Body of pancreas (tissue), 4 donors: ENCODE results near the gene PRR30. TPM values are rescaled to one million over a fixed set of nuclear protein-coding genes. Genes with fewer than 3 reads are reported as not detected.

Source experiments
- ATAC-seq: fragments of 150-250 bp; one replicate; pipeline ENCODE4 v1.9.1; 2016
- DNase-seq, 4 donors: peaks; one replicate each; pipeline ENCODE4 v3.0.0-alpha.2; 2019
- H3K27ac ChIP-seq, 4 donors: fragments of 200-600 bp; sonication (generic); 1 replicate in 3 of 4; 2 replicates in 1 of 4; pipeline versions ENCODE4 v1.5.1 to v1.6.1; 2016 to 2019; ENCODE audit warnings: mild to moderate bottlenecking in 1 of 4, mixed read lengths in 1 of 4, moderate library complexity in 1 of 4
- H3K27me3 ChIP-seq, 2 donors: fragments of 200-600 bp; sonication (generic); one replicate each; pipeline ENCODE4 v1.6.0; 2016; ENCODE audit warnings: mild to moderate bottlenecking in 1 of 2
- H3K36me3 ChIP-seq, 2 donors: fragments of 200-600 bp; sonication (generic); replicated peaks in 1 of 2; 2 replicates each; pipeline ENCODE4 v1.5.1; 2016; ENCODE audit warnings: low read depth in 2 of 2; ENCODE audit not compliant: insufficient read depth in 1 of 2
- H3K4me1 ChIP-seq: fragments of 200-600 bp; sonication (generic); one replicate; pipeline ENCODE4 v1.6.0; 2016
- H3K4me3 ChIP-seq, 2 donors: fragments of 200-600 bp; sonication (generic); 1 replicate in 1 of 2; 2 replicates in 1 of 2; pipeline ENCODE4 v1.5.1; 2016 to 2019
- H3K9me3 ChIP-seq, 3 donors: fragments of 200-600 bp; sonication (generic); 1 replicate in 2 of 3; 2 replicates in 1 of 3; pipeline ENCODE4 v1.5.1; 2016
- CTCF ChIP-seq, 7 experiments: fragments of 450-650 bp in 4 of 7; fragments of 200-600 bp in 3 of 7; sonication (generic) in 3 of 7; IDR thresholded peaks; one replicate each; pipeline ENCODE4 v1.5.1; 2016 to 2019; ENCODE audit warnings: antibody characterized with exemption in 7 of 7
- POLR2A ChIP-seq, 3 donors: fragments of 450-650 bp; IDR thresholded peaks; one replicate each; pipeline ENCODE4 v1.6.1; 2016; ENCODE audit warnings: antibody characterized with exemption in 3 of 3, mild to moderate bottlenecking in 2 of 3
- WGBS, 2 donors: methylation state at CpG; one replicate each; pipeline ENCODE4 v1.1.5; 2017; 5-methylcytosine and 5-hydroxymethylcytosine counted together
- intact Hi-C: fragments of 100-400 bp; cut with DNase I; formaldehyde crosslinking; loops from one replicate; pipeline ENCODE4 v1.15.1; 2023
- total RNA-seq, 2 donors: library from RNA; depleted of rRNA; stranded (reverse); fragments of >200 nt; gene quantifications; one replicate each; pipeline ENCODE4 v1.1.0, GENCODE V29; 2016

PRR30 gene
- not detected for total RNA-seq

GRCh38 chr2:27139310-27139709 lies at the start of gene PRR30:
Gene PRR30, minus strand, starts transcription at chr2:27139410. Its CDS starts 1,081 bp downstream, at chr2:27138329.
- WGBS, 2 donors, result 50 to 74% methylated on average over 4 of the region's 4 CpGs
- Histone ChIP-seq H3K4me1 (no peaks in the 10 kb centered on the region), H3K9me3 (no peaks in the 10 kb centered on the region), H3K27ac (no peak within 1 kb of the TSS), H3K36me3 (no peaks in the 10 kb centered on the region), H3K4me3 (no peak within 1 kb of the TSS), H3K27me3 (no peaks in the 10 kb centered on the region)
- no peak for TF ChIP-seq CTCF (IDR thresholded peaks at IDR 0.05)
- intact Hi-C loops, result no loop called here
- no peak for DNase-seq
- ATAC-seq, result no peak

- H3K27ac ChIP-seq, result no peak overlapping the region
- H3K4me3 ChIP-seq, result no peak overlapping the region
- TF ChIP-seq POLR2A (IDR thresholded peaks at IDR 0.05) (no peak), CTCF (IDR thresholded peaks at IDR 0.05) (no peak)
- H3K9me3 ChIP-seq, result no peaks in the 10 kb centered on the region
- no peaks in the 10 kb centered on the region for H3K4me1 ChIP-seq
- ATAC-seq (no peak), DNase-seq (no peak)
- no peaks in the 10 kb centered on the region for H3K27me3 ChIP-seq
- intact Hi-C loops, result no loop called here
- no peaks in the 10 kb centered on the region for H3K36me3 ChIP-seq
- 50 to 63% methylated on average over 5 to 6 of the region's 6 CpGs for whole genome bisulfite sequencing, 2 donors
Measured at GRCh38 chr2:27186613-27187345, 47.6 kb upstream of the PRR30 start.

- peak; percentile 40 for ATAC-seq
- intact Hi-C loops, result no loop called here
- no peak for TF ChIP-seq CTCF (IDR thresholded peaks at IDR 0.05)
- no peak for TF ChIP-seq POLR2A (IDR thresholded peaks at IDR 0.05)
- WGBS, 2 donors, result 22 to 29% methylated on average over 6 of the region's 6 CpGs
- Histone ChIP-seq H3K9me3 (no peaks in the 10 kb centered on the region), H3K4me1 (no peaks in the 10 kb centered on the region), H3K36me3 (no peaks in the 10 kb centered on the region), H3K4me3 (no peak overlapping the region), H3K27me3 (no peaks in the 10 kb centered on the region), H3K27ac (peak overlapping the region in 1 of 4 donors; percentile 34)
- peak in 2 of 4 donors; percentile 17 to 36 for DNase-seq
Measured at GRCh38 chr2:27185331-27186026, 46.3 kb upstream of the PRR30 start.

- no peak for ATAC-seq
- Histone ChIP-seq H3K4me3 (no peak overlapping the region), H3K36me3 (no peaks in the 10 kb centered on the region), H3K4me1 (no peaks in the 10 kb centered on the region), H3K27ac (no peak overlapping the region), H3K9me3 (no peaks in the 10 kb centered on the region), H3K27me3 (no peaks in the 10 kb centered on the region)
- TF ChIP-seq POLR2A (IDR thresholded peaks at IDR 0.05), result no peak
- TF ChIP-seq CTCF (IDR thresholded peaks at IDR 0.05), result no peak
- no peak for DNase-seq
- intact Hi-C loops, result no loop called here
- 59 to 70% methylated on average over 4 of the region's 4 CpGs for WGBS, 2 donors
Measured at GRCh38 chr2:27184115-27184514, 44.9 kb upstream of the PRR30 start.
